ENCODE data around the gene DENND2A.
A peak's percentile ranks its signal among the peaks of the same experiment; 100 is the strongest.

GRCh38 chr7:140672382-140673062, 31.9 kb upstream of the DENND2A start, which contains the start of gene ADCK2:
- TF ChIP-seq CTCF (IDR thresholded peaks at IDR 0.05; ENCODE audit: low read depth, low read length): no peak
- TF ChIP-seq POLR2A (IDR thresholded peaks at IDR 0.05; ENCODE audit: extremely low read depth, insufficient read length): peak; percentile 29

All from NB4 (cell line).